NCI-H2227 (cell line): Measurements from ENCODE around the gene PCDHGA2.
"Not testable (repeated sequence)": the region's sequence is repeated elsewhere in the genome, so short reads cannot be mapped to it uniquely, and the experiment has no call there.

Experiments used
- DNase-seq: peaks from one replicate; lab custom pipeline; 2025; ENCODE audit not compliant: unreplicated experiment; lab: John Stamatoyannopoulos, UW

Gene PCDHGA2

GRCh38 chr5:141346017-141346416, 7.5 kb downstream of the PCDHGA2 start:
- not testable (repeated sequence) for DNase-seq

GRCh38 chr5:141349917-141350619, 11.5 kb downstream of the PCDHGA2 start, which contains the start of gene PCDHGB1:
Gene PCDHGB1 (plus strand): TSS chr5:141350099. CDS start chr5:141350261, 162 bp downstream.
- DNase-seq, result peak; percentile 71

GRCh38 chr5:141351591-141351990, 13.0 kb downstream of the PCDHGA2 start:
- DNase-seq, result no peak

GRCh38 chr5:141354900-141355469, 16.4 kb downstream of the PCDHGA2 start, which contains the start of gene PCDHGA4:
Gene PCDHGA4 (plus strand): TSS chr5:141355021. CDS start chr5:141355108, 87 bp downstream.
- DNase-seq, result no peak

- no peak for DNase-seq
These were observed 17.1 kb downstream of the PCDHGA2 start for GRCh38 chr5:141355641-141356040.

- no peak for DNase-seq
These were observed 17.6 kb downstream of the PCDHGA2 start for GRCh38 chr5:141356133-141356532.

GRCh38 chr5:141356950-141357349, 18.4 kb downstream of the PCDHGA2 start:
- no peak for DNase-seq

- peak; percentile 25 for DNase-seq
These were observed 21.3 kb downstream of the PCDHGA2 start, which contains the start of gene PCDHGB2 for GRCh38 chr5:141359790-141360426. Gene PCDHGB2 (plus strand): TSS chr5:141359994. CDS start chr5:141360136, 142 bp downstream.

GRCh38 chr5:141360685-141361084, 22.1 kb downstream of the PCDHGA2 start:
- no peak for DNase-seq

GRCh38 chr5:141362719-141363118, 24.2 kb downstream of the PCDHGA2 start:
- DNase-seq, result no peak

- DNase-seq, result no peak
These were observed 25.5 kb downstream of the PCDHGA2 start, which contains the start of gene PCDHGA5 for GRCh38 chr5:141363952-141364660. Gene PCDHGA5 (plus strand): TSS chr5:141364162. CDS start chr5:141364331, 169 bp downstream.

GRCh38 chr5:141366016-141366896, 27.7 kb downstream of the PCDHGA2 start:
- DNase-seq, result no peak

- no peak for DNase-seq
These were observed 31.7 kb downstream of the PCDHGA2 start, which contains the start of gene PCDHGB3 for GRCh38 chr5:141369994-141370848. Gene PCDHGB3 (plus strand): TSS chr5:141370242. CDS start chr5:141370395, 153 bp downstream.

GRCh38 chr5:141371572-141372475, 33.3 kb downstream of the PCDHGA2 start:
- no peak for DNase-seq

- no peak for DNase-seq
These were observed 35.2 kb downstream of the PCDHGA2 start, which contains the start of gene PCDHGA6 for GRCh38 chr5:141373673-141374317. Gene PCDHGA6 (plus strand): TSS chr5:141373891. CDS start chr5:141374084, 193 bp downstream.

- DNase-seq, result no peak
These were observed 36.1 kb downstream of the PCDHGA2 start for GRCh38 chr5:141374627-141375026.

GRCh38 chr5:141375444-141376155, 37.0 kb downstream of the PCDHGA2 start:
- DNase-seq, result not testable (repeated sequence)
